Suprapubic skin (tissue), 4 donors: ENCODE data around the gene PLAAT4. TPM values are rescaled to one million over a fixed set of nuclear protein-coding genes. Genes with fewer than 3 reads are reported as not detected.

Experiments used
- DNase-seq, 2 donors: peaks; one replicate each; pipeline ENCODE4 v3.0.0-alpha.2; 2019; ENCODE audit warnings: low spot score in 2 of 2
- H3K27ac ChIP-seq: fragments of 200-600 bp; sonication (generic); one replicate; pipeline ENCODE4 v1.5.1; 2019
- H3K27me3 ChIP-seq: fragments of 200-600 bp; sonication (generic); one replicate; pipeline ENCODE4 v1.5.1; 2019
- H3K36me3 ChIP-seq: fragments of 200-600 bp; sonication (generic); one replicate; pipeline ENCODE4 v1.5.1; 2019
- H3K4me1 ChIP-seq: fragments of 200-600 bp; sonication (generic); one replicate; pipeline ENCODE4 v1.5.1; 2019
- H3K4me3 ChIP-seq: fragments of 200-600 bp; sonication (generic); one replicate; pipeline ENCODE4 v1.5.1; 2019; ENCODE audit warnings: mild to moderate bottlenecking
- H3K9me3 ChIP-seq: fragments of 200-600 bp; sonication (generic); one replicate; pipeline ENCODE4 v1.5.1; 2019
- CTCF ChIP-seq, 2 donors: fragments of 200-600 bp in 1 of 2; fragments of 450-650 bp in 1 of 2; sonication (generic) in 1 of 2; IDR thresholded peaks; one replicate each; pipeline ENCODE4 v1.5.1; 2016 to 2019; ENCODE audit warnings: antibody characterized with exemption in 2 of 2, mild to moderate bottlenecking in 1 of 2, moderate library complexity in 1 of 2
- EP300 ChIP-seq: sonication (generic); formaldehyde crosslinking; IDR thresholded peaks from one replicate; pipeline ENCODE4 v1.6.1; 2017; ENCODE audit warnings: antibody characterized with exemption
- POLR2A ChIP-seq, 2 donors: fragments of 450-650 bp; IDR thresholded peaks; one replicate each; pipeline ENCODE4 v1.6.1; 2017; ENCODE audit warnings: antibody characterized with exemption in 2 of 2, mild to moderate bottlenecking in 2 of 2, moderate library complexity in 2 of 2
- POLR2AphosphoS5 ChIP-seq, 3 donors: sonication (generic); formaldehyde crosslinking; IDR thresholded peaks; one replicate each; pipeline ENCODE4 v1.6.1; 2017; ENCODE audit warnings: antibody characterized with exemption in 3 of 3
- WGBS: methylation state at CpG from one replicate; pipeline ENCODE4 v1.1.5; 2018; 5-methylcytosine and 5-hydroxymethylcytosine counted together
- total RNA-seq, 4 donors: library from RNA; depleted of rRNA; stranded (reverse); fragments of >200 nt; gene quantifications; one replicate each; pipeline ENCODE4 v1.1.0, GENCODE V29; 2016

The PLAAT4 gene
- total RNA-seq, 4 donors from 2014 or later, result 3.3 to 14.1 (median 4.6) TPM; not detected in 1

- Histone ChIP-seq H3K36me3 (no peaks in the 10 kb centered on the region), H3K27me3 (no peaks in the 10 kb centered on the region), H3K4me1 (no peaks in the 10 kb centered on the region), H3K9me3 (no peaks in the 10 kb centered on the region), H3K27ac (no peak overlapping the region), H3K4me3 (no peak overlapping the region)
- DNase-seq, result no peak
- 53% methylated on average over 8 of the region's 8 CpGs for WGBS
- no peak for TF ChIP-seq POLR2AphosphoS5 (IDR thresholded peaks at IDR 0.05)
- TF ChIP-seq CTCF (IDR thresholded peaks at IDR 0.05), result no peak
- no peak for TF ChIP-seq EP300
- TF ChIP-seq POLR2A (IDR thresholded peaks at IDR 0.05), result no peak
These were observed 17.2 kb downstream of the PLAAT4 start for GRCh38 chr11:63553759-63554158.

GRCh38 chr11:63554877-63555223 lies 18.2 kb downstream of the PLAAT4 start:
- no peak overlapping the region for H3K4me3 ChIP-seq
- WGBS, result 77% methylated on average over 4 of the region's 4 CpGs
- H3K4me1 ChIP-seq, result no peaks in the 10 kb centered on the region
- no peak for DNase-seq
- H3K27me3 ChIP-seq, result no peaks in the 10 kb centered on the region
- TF ChIP-seq POLR2AphosphoS5 (IDR thresholded peaks at IDR 0.05), result no peak
- TF ChIP-seq EP300, result no peak
- TF ChIP-seq POLR2A (IDR thresholded peaks at IDR 0.05), result no peak
- no peak for TF ChIP-seq CTCF (IDR thresholded peaks at IDR 0.05)
- no peak overlapping the region for H3K27ac ChIP-seq
- H3K36me3 ChIP-seq, result no peaks in the 10 kb centered on the region
- no peaks in the 10 kb centered on the region for H3K9me3 ChIP-seq

- TF ChIP-seq POLR2A (IDR thresholded peaks at IDR 0.05) (no peak), CTCF (IDR thresholded peaks at IDR 0.05) (no peak), EP300 (no peak), POLR2AphosphoS5 (IDR thresholded peaks at IDR 0.05) (no peak)
- no peaks in the 10 kb centered on the region for H3K9me3 ChIP-seq
- no peak for DNase-seq
- 75% methylated on average over 7 of the region's 7 CpGs for WGBS
- H3K4me1 ChIP-seq, result peaks cover 8% of the 10 kb centered on the region
- H3K27me3 ChIP-seq, result no peaks in the 10 kb centered on the region
- no peaks in the 10 kb centered on the region for H3K36me3 ChIP-seq
- H3K27ac ChIP-seq, result no peak overlapping the region
- H3K4me3 ChIP-seq, result no peak overlapping the region
These were observed 19.9 kb downstream of the PLAAT4 start for GRCh38 chr11:63556404-63557013.

GRCh38 chr11:63557570-63557969 lies 21.0 kb downstream of the PLAAT4 start:
- peaks cover 8% of the 10 kb centered on the region for H3K4me1 ChIP-seq
- no peaks in the 10 kb centered on the region for H3K9me3 ChIP-seq
- DNase-seq, result no peak
- H3K4me3 ChIP-seq, result no peak overlapping the region
- no peak for TF ChIP-seq POLR2A (IDR thresholded peaks at IDR 0.05)
- TF ChIP-seq CTCF (IDR thresholded peaks at IDR 0.05), result no peak
- TF ChIP-seq POLR2AphosphoS5 (IDR thresholded peaks at IDR 0.05), result no peak
- TF ChIP-seq EP300, result no peak
- WGBS, result 77% methylated on average over 7 of the region's 7 CpGs
- no peaks in the 10 kb centered on the region for H3K27me3 ChIP-seq
- H3K36me3 ChIP-seq, result no peaks in the 10 kb centered on the region
- H3K27ac ChIP-seq, result no peak overlapping the region

GRCh38 chr11:63558459-63559157 lies 22.0 kb downstream of the PLAAT4 start:
- no peak for TF ChIP-seq POLR2A (IDR thresholded peaks at IDR 0.05)
- no peak for TF ChIP-seq CTCF (IDR thresholded peaks at IDR 0.05)
- TF ChIP-seq EP300, result no peak
- no peak for TF ChIP-seq POLR2AphosphoS5 (IDR thresholded peaks at IDR 0.05)
- Histone ChIP-seq H3K4me1 (peaks cover 8% of the 10 kb centered on the region), H3K4me3 (no peak overlapping the region), H3K36me3 (no peaks in the 10 kb centered on the region), H3K9me3 (no peaks in the 10 kb centered on the region), H3K27ac (no peak overlapping the region), H3K27me3 (no peaks in the 10 kb centered on the region)
- 95% methylated on average over 5 of the region's 7 CpGs for WGBS
- no peak for DNase-seq
